Mesenchymal stem cell (in vitro differentiated cells and primary cell): ENCODE results near the gene IFT88.

ENCODE experiments used
- DNase-seq: peaks from one replicate; pipeline ENCODE4 v3.0.0-alpha.2; 2013
- H2AFZ ChIP-seq: one replicate; pipeline ENCODE4 v1.6.1; 2013; ENCODE audit warnings: low read depth, mild to moderate bottlenecking, control low read depth, inconsistent platforms, low read length, moderate library complexity
- H2AK5ac ChIP-seq: 2 replicates; pipeline ENCODE4 v1.6.1; 2013; ENCODE audit warnings: low read length, moderate library complexity, mild to moderate bottlenecking, inconsistent platforms; ENCODE audit not compliant: severe bottlenecking
- H2BK120ac ChIP-seq: one replicate; pipeline ENCODE4 v1.6.1; 2013; ENCODE audit warnings: low read depth, mild to moderate bottlenecking, inconsistent platforms, low read length, moderate library complexity
- H2BK12ac ChIP-seq, 2 experiments: one replicate each; pipeline ENCODE4 v1.6.1; 2013; ENCODE audit warnings: inconsistent platforms in 2 of 2, low read length in 2 of 2, mild to moderate bottlenecking in 2 of 2, moderate library complexity in 2 of 2, control low read depth in 1 of 2
- H2BK15ac ChIP-seq: one replicate; pipeline ENCODE4 v1.6.1; 2013; ENCODE audit warnings: mild to moderate bottlenecking, low read depth, inconsistent platforms; ENCODE audit not compliant: poor library complexity, severe bottlenecking
- H2BK5ac ChIP-seq: 2 replicates; pipeline ENCODE4 v1.6.1; 2013; ENCODE audit warnings: low read depth, mild to moderate bottlenecking, low read length, control low read depth, inconsistent platforms; ENCODE audit not compliant: poor library complexity, severe bottlenecking
- H3K14ac ChIP-seq, 2 experiments: one replicate each; pipeline ENCODE4 v1.6.1; 2013; ENCODE audit warnings: inconsistent platforms in 2 of 2, low read length in 2 of 2, control low read depth in 1 of 2, mild to moderate bottlenecking in 1 of 2, moderate library complexity in 1 of 2
- H3K18ac ChIP-seq, 2 experiments: one replicate each; pipeline ENCODE4 v1.6.1; 2013; ENCODE audit warnings: inconsistent platforms in 2 of 2, low read length in 2 of 2, control low read depth in 1 of 2, low read depth in 1 of 2, mild to moderate bottlenecking in 1 of 2
- H3K23ac ChIP-seq, 2 experiments: one replicate each; pipeline ENCODE4 v1.6.1; 2013; ENCODE audit warnings: inconsistent platforms in 2 of 2, low read length in 2 of 2, mild to moderate bottlenecking in 2 of 2, moderate library complexity in 2 of 2, control low read depth in 1 of 2
- H3K27ac ChIP-seq: 2 replicates; pipeline ENCODE4 v1.5.1; 2013; ENCODE audit warnings: mild to moderate bottlenecking, moderate library complexity, low read length, control low read depth, inconsistent platforms; ENCODE audit not compliant: poor library complexity, severe bottlenecking
- H3K27me3 ChIP-seq, 2 experiments: 2 replicates each; pipeline versions ENCODE4 v1.6.1 to v1.7.0; 2013; ENCODE audit warnings: low read length in 2 of 2, mild to moderate bottlenecking in 2 of 2, moderate library complexity in 2 of 2, control low read depth in 1 of 2, inconsistent platforms in 1 of 2; ENCODE audit not compliant: control insufficient read depth in 1 of 2, insufficient read depth in 1 of 2
- H3K36me3 ChIP-seq, 2 experiments: 2 replicates each; pipeline versions ENCODE4 v1.6.1 to v1.7.0; 2013; ENCODE audit warnings: low read length in 2 of 2, control low read depth in 1 of 2, inconsistent platforms in 1 of 2, low read depth in 1 of 2, mild to moderate bottlenecking in 1 of 2; ENCODE audit not compliant: insufficient read depth in 2 of 2, control insufficient read depth in 1 of 2
- H3K4ac ChIP-seq, 2 experiments: one replicate each; pipeline ENCODE4 v1.6.1; 2013; ENCODE audit warnings: inconsistent platforms in 2 of 2, low read length in 2 of 2, mild to moderate bottlenecking in 2 of 2, moderate library complexity in 2 of 2, control low read depth in 1 of 2, low read depth in 1 of 2
- H3K4me1 ChIP-seq: 2 replicates; pipeline ENCODE4 v1.6.1; 2013; ENCODE audit warnings: low read depth, low read length, control low read depth; ENCODE audit not compliant: control insufficient read depth, insufficient read depth
- H3K4me2 ChIP-seq: 2 replicates; pipeline ENCODE4 v1.6.1; 2013; ENCODE audit warnings: low read length, mild to moderate bottlenecking, inconsistent platforms; ENCODE audit not compliant: poor library complexity, severe bottlenecking
- H3K4me3 ChIP-seq, 2 experiments: 2 replicates each; pipeline versions ENCODE4 v1.5.1 to v1.7.0; 2013; ENCODE audit warnings: low read length in 2 of 2, mild to moderate bottlenecking in 2 of 2, control low read depth in 1 of 2, low read depth in 1 of 2; ENCODE audit not compliant: insufficient read depth in 1 of 2
- H3K79me1 ChIP-seq: replicated peaks from 2 replicates; pipeline ENCODE4 v1.6.1; 2013; ENCODE audit warnings: mild to moderate bottlenecking, control low read depth, low read length, inconsistent platforms; ENCODE audit not compliant: poor library complexity, severe bottlenecking
- H3K9ac ChIP-seq: 2 replicates; pipeline ENCODE4 v1.7.0; 2013; ENCODE audit warnings: mild to moderate bottlenecking, low read length, moderate library complexity
- H3K9me3 ChIP-seq: 2 replicates; pipeline ENCODE4 v1.7.0; 2013; ENCODE audit warnings: mild to moderate bottlenecking, low read length; ENCODE audit not compliant: control insufficient read depth
- H4K8ac ChIP-seq: one replicate; pipeline ENCODE4 v1.6.1; 2013; ENCODE audit warnings: inconsistent platforms, mild to moderate bottlenecking, low read length, moderate library complexity
- H4K91ac ChIP-seq: one replicate; pipeline ENCODE4 v1.6.1; 2013; ENCODE audit warnings: mild to moderate bottlenecking, low read length, inconsistent platforms
- WGBS: methylation state at CpG from one replicate; pipeline ENCODE4 v1.1.7; 2013; ENCODE audit warnings: mixed read lengths; 5-methylcytosine and 5-hydroxymethylcytosine counted together

Gene IFT88

GRCh38 chr13:20701461-20701860 lies 134.5 kb downstream of the IFT88 start:
- H3K4me2 ChIP-seq, result no peak overlapping the region
- H2BK5ac ChIP-seq, result no peak overlapping the region
- peaks cover 11% of the 10 kb centered on the region for H3K4me1 ChIP-seq
- H3K23ac ChIP-seq, result no peak overlapping the region
- no peak overlapping the region for H2AFZ ChIP-seq
- H3K18ac ChIP-seq, result no peak overlapping the region
- H2BK12ac ChIP-seq, result no peak overlapping the region
- no peak overlapping the region for H3K14ac ChIP-seq
- no peak overlapping the region for H2BK15ac ChIP-seq
- no peak overlapping the region for H3K9ac ChIP-seq
- DNase-seq, result no peak
- H3K9me3 ChIP-seq, result no peaks in the 10 kb centered on the region
- no peaks in the 10 kb centered on the region for H3K36me3 ChIP-seq
- peaks cover 0 to 9% of the 10 kb centered on the region in 2 experiments for H3K27me3 ChIP-seq
- no peak overlapping the region for H4K8ac ChIP-seq
- H3K27ac ChIP-seq, result no peak overlapping the region
- no peak overlapping the region for H4K91ac ChIP-seq
- H3K4ac ChIP-seq, result no peak overlapping the region
- no peaks in the 10 kb centered on the region for H3K79me1 ChIP-seq
- no peak overlapping the region for H2AK5ac ChIP-seq
- no peak overlapping the region for H3K4me3 ChIP-seq
- no peak overlapping the region for H2BK120ac ChIP-seq
- 97% methylated on average over 1 of the region's 3 CpGs for WGBS

GRCh38 chr13:20702530-20702914 lies 135.6 kb downstream of the IFT88 start:
- no peak overlapping the region for H2BK12ac ChIP-seq
- H3K4me3 ChIP-seq, result peak overlapping the region in 1 of 2 experiments; percentile 85
- H3K9ac ChIP-seq, result peak overlapping the region; percentile 88
- no peak overlapping the region for H3K23ac ChIP-seq
- H2BK15ac ChIP-seq, result no peak overlapping the region
- no peak overlapping the region for H2AK5ac ChIP-seq
- H3K18ac ChIP-seq, result no peak overlapping the region
- peaks cover 0 to 9% of the 10 kb centered on the region in 2 experiments for H3K27me3 ChIP-seq
- H2BK120ac ChIP-seq, result no peak overlapping the region
- no peak overlapping the region for H3K4ac ChIP-seq
- H4K91ac ChIP-seq, result no peak overlapping the region
- no peak overlapping the region for H2BK5ac ChIP-seq
- no peaks in the 10 kb centered on the region for H3K79me1 ChIP-seq
- H4K8ac ChIP-seq, result no peak overlapping the region
- no peak overlapping the region for H2AFZ ChIP-seq
- H3K4me1 ChIP-seq, result peaks cover 11% of the 10 kb centered on the region
- no peaks in the 10 kb centered on the region for H3K9me3 ChIP-seq
- no peak overlapping the region for H3K14ac ChIP-seq
- no peaks in the 10 kb centered on the region for H3K36me3 ChIP-seq
- H3K4me2 ChIP-seq, result peak overlapping the region; percentile 99
- DNase-seq, result peak; percentile 16
- H3K27ac ChIP-seq, result no peak overlapping the region
- WGBS, result 47% methylated on average over 9 of the region's 9 CpGs

GRCh38 chr13:20702915-20703779 lies 136.2 kb downstream of the IFT88 start, which contains the start of gene IL17D:
IL17D (plus strand) TSS chr13:20703699; CDS start chr13:20704002, 303 bp downstream.
- WGBS, result 1% methylated on average over 44 of the region's 94 CpGs
- Histone ChIP-seq H4K91ac (peak within 1 kb of the TSS; percentile 50), H3K4me3 (peak within 1 kb of the TSS; percentile 81 to 85), H3K18ac (no peak within 1 kb of the TSS), H3K4me1 (peaks cover 11% of the 10 kb centered on the region), H3K14ac (peak within 1 kb of the TSS in 1 of 2 experiments; percentile 21), H3K23ac (no peak within 1 kb of the TSS), H3K79me1 (no peaks in the 10 kb centered on the region), H4K8ac (peak within 1 kb of the TSS; percentile 49), H2BK12ac (no peak within 1 kb of the TSS), H2BK15ac (peak within 1 kb of the TSS; percentile 93), H3K36me3 (no peaks in the 10 kb centered on the region), H3K27me3 (peaks cover 0 to 9% of the 10 kb centered on the region in 2 experiments), H2BK5ac (no peak within 1 kb of the TSS), H3K27ac (no peak within 1 kb of the TSS), H2AFZ (peak within 1 kb of the TSS; percentile 84), H3K4me2 (peak within 1 kb of the TSS; percentile 99), H3K9me3 (no peaks in the 10 kb centered on the region), H3K9ac (peak within 1 kb of the TSS; percentile 88), H2AK5ac (no peak within 1 kb of the TSS), H3K4ac (no peak within 1 kb of the TSS), H2BK120ac (peak within 1 kb of the TSS; percentile 73)
- DNase-seq, result peak; percentile 33

GRCh38 chr13:20703780-20704458 lies 137.0 kb downstream of the IFT88 start:
- H4K91ac ChIP-seq, result no peak overlapping the region
- 0% methylated on average over 27 of the region's 98 CpGs for WGBS

More at GRCh38 chr13:20703780-20704458, 137.0 kb downstream of the IFT88 start:
- no peak overlapping the region for H2BK5ac ChIP-seq
- no peak overlapping the region for H2AK5ac ChIP-seq
- no peak overlapping the region for H3K27ac ChIP-seq
- peak overlapping the region; percentile 93 for H2BK15ac ChIP-seq
- no peak overlapping the region for H3K14ac ChIP-seq
- no peak overlapping the region for H3K23ac ChIP-seq
- H3K4me3 ChIP-seq, result peak overlapping the region; percentile 54 to 81
- peak; percentile 81 for DNase-seq
- H2AFZ ChIP-seq, result no peak overlapping the region
- no peak overlapping the region for H3K18ac ChIP-seq
- no peak overlapping the region for H4K8ac ChIP-seq
- H3K36me3 ChIP-seq, result no peaks in the 10 kb centered on the region
- no peaks in the 10 kb centered on the region for H3K79me1 ChIP-seq
- peaks cover 11% of the 10 kb centered on the region for H3K4me1 ChIP-seq
- H3K9me3 ChIP-seq, result no peaks in the 10 kb centered on the region
- H3K4ac ChIP-seq, result no peak overlapping the region
- peak overlapping the region; percentile 78 for H3K4me2 ChIP-seq
- peak overlapping the region; percentile 73 for H2BK120ac ChIP-seq
- no peak overlapping the region for H2BK12ac ChIP-seq
- no peak overlapping the region for H3K9ac ChIP-seq
- peaks cover 0 to 9% of the 10 kb centered on the region in 2 experiments for H3K27me3 ChIP-seq
